GM10248 (cell line): ENCODE measurements around the gene HTR2A.

Experiments
- CTCF ChIA-PET: fragments of 300-600 bp; sonication (Branson Sonifier 250); formaldehyde crosslinking; extraction: SDS; loops from one replicate; lab custom pipeline; 2021; ENCODE audit warnings: antibody characterized with exemption; lab: Yijun Ruan, JAX
- POLR2A ChIA-PET: fragments of 350-650 bp; sonication (Branson Sonifier 250); formaldehyde crosslinking; extraction: SDS; loops from one replicate; lab custom pipeline; 2020; ENCODE audit warnings: antibody characterized with exemption; lab: Yijun Ruan, JAX
- DNase-seq: peaks from one replicate; pipeline ENCODE4 v3.0.0; 2012; ENCODE audit errors: extremely low spot score
- CTCF ChIP-seq: IDR thresholded peaks from 2 replicates; pipeline ENCODE4 v1.5.1; 2012; ENCODE audit warnings: mild to moderate bottlenecking, low read depth; ENCODE audit errors: extremely low read depth, missing control alignments, control extremely low read depth

HTR2A gene

GRCh38 chr13:46913757-46914156 is 16.9 kb upstream of the HTR2A start:
- no peak for TF ChIP-seq CTCF
- ChIA-PET POLR2A (no interaction called here), CTCF (interaction anchor here (1.0 kb wide), 1 partner anchor 168 kb away, joined by 3 read pairs; no protein-coding TSS in a partner anchor)
- DNase-seq: no peak

- CTCF ChIA-PET: interaction anchor here (0.9 kb wide), 1 partner anchor 16 kb away, joined by 3 read pairs; no protein-coding TSS in a partner anchor
- DNase-seq: no peak
- no peak for TF ChIP-seq CTCF
- POLR2A ChIA-PET: no interaction called here
Measured at GRCh38 chr13:46909042-46909441, 12.2 kb upstream of the HTR2A start.

GRCh38 chr13:46908501-46908900 is 11.6 kb upstream of the HTR2A start:
- POLR2A ChIA-PET: no interaction called here
- DNase-seq: no peak
- no peak for TF ChIP-seq CTCF
- CTCF ChIA-PET: interaction anchor here (0.9 to 2.7 kb wide), 2 partner anchors 14 to 15 kb away, joined by 3 to 15 read pairs; no protein-coding TSS in a partner anchor

- ChIA-PET CTCF (interaction anchor here (2.7 kb wide), 1 partner anchor 12 kb away, joined by 15 read pairs; no protein-coding TSS in a partner anchor), POLR2A (no interaction called here)
- no peak for DNase-seq
- no peak for TF ChIP-seq CTCF
Measured at GRCh38 chr13:46906405-46906804, 9.6 kb upstream of the HTR2A start.

- POLR2A ChIA-PET: no interaction called here
- DNase-seq: no peak
- CTCF ChIA-PET: no interaction called here
Measured at GRCh38 chr13:46905249-46905648, 8.4 kb upstream of the HTR2A start.

GRCh38 chr13:46903748-46904147 is 6.9 kb upstream of the HTR2A start:
- CTCF ChIA-PET: interaction anchor here (1.0 to 3.9 kb wide), 2 partner anchors 10 to 11 kb away, joined by 3 to 24 read pairs; no protein-coding TSS in a partner anchor
- no peak for DNase-seq
- POLR2A ChIA-PET: interaction anchor here (0.6 kb wide), 1 partner anchor 1067 kb away, joined by 3 read pairs; no protein-coding TSS in a partner anchor
- TF ChIP-seq CTCF: no peak

More at GRCh38 chr13:46905249-46905648, 8.4 kb upstream of the HTR2A start:
- peak; percentile 55 for TF ChIP-seq CTCF

GRCh38 chr13:46901721-46902120 is 4.9 kb upstream of the HTR2A start:
- ChIA-PET POLR2A (no interaction called here), CTCF (interaction anchor here (2.2 to 3.9 kb wide), 2 partner anchors 8 to 11 kb away, joined by 4 to 24 read pairs; no protein-coding TSS in a partner anchor)
- no peak for TF ChIP-seq CTCF
- no peak for DNase-seq
